Hematopoietic multipotent progenitor cell treated with erythropoietin and hydrocortisone succinate and interleukin-3 and kit ligand, for 4 days (in vitro differentiated cells): ENCODE measurements around the gene ANKRD17.
"Not testable (repeated sequence)": the region's sequence is repeated elsewhere in the genome, so short reads cannot be mapped to it uniquely, and the experiment has no call there.

Experiments
- DNase-seq: peaks from one replicate; pipeline ENCODE4 v3.0.0-alpha.2; 2015

The ANKRD17 gene

GRCh38 chr4:73258686-73259570 lies at the start of gene ANKRD17:
TSS of gene ANKRD17 (minus strand) at chr4:73258798. CDS start at chr4:73258668, 130 bp downstream.
- DNase-seq: peak; percentile 97

GRCh38 chr4:73308286-73308685 lies 49.7 kb upstream of the ANKRD17 start:
- DNase-seq: peak; percentile 76

- no peak for DNase-seq
These were observed 45.1 kb upstream of the ANKRD17 start for GRCh38 chr4:73303711-73304110.

- DNase-seq: no peak
These were observed 41.1 kb upstream of the ANKRD17 start for GRCh38 chr4:73299548-73300280.

GRCh38 chr4:73292661-73293060 lies 34.1 kb upstream of the ANKRD17 start:
- peak; percentile 14 for DNase-seq

GRCh38 chr4:73281982-73282381 lies 23.4 kb upstream of the ANKRD17 start:
- DNase-seq: no peak

- DNase-seq: no peak
These were observed 22.8 kb upstream of the ANKRD17 start for GRCh38 chr4:73281396-73281795.

GRCh38 chr4:73277201-73277600 lies 18.6 kb upstream of the ANKRD17 start:
- no peak for DNase-seq

- DNase-seq: no peak
These were observed 16.7 kb upstream of the ANKRD17 start for GRCh38 chr4:73275318-73275654.

- no peak for DNase-seq
These were observed 14.2 kb upstream of the ANKRD17 start for GRCh38 chr4:73272816-73273215.

GRCh38 chr4:73267050-73267449 lies 8.5 kb upstream of the ANKRD17 start:
- no peak for DNase-seq

- peak; percentile 25 for DNase-seq
These were observed 1.0 kb upstream of the ANKRD17 start for GRCh38 chr4:73259571-73260090.

- DNase-seq: no peak
These were observed 237 bp downstream of the ANKRD17 start for GRCh38 chr4:73258436-73258685.

GRCh38 chr4:73257651-73258435 lies 755 bp downstream of the ANKRD17 start:
- DNase-seq: peak; percentile 69

- peak; percentile 93 for DNase-seq
These were observed 1.4 kb downstream of the ANKRD17 start for GRCh38 chr4:73257234-73257633.

GRCh38 chr4:73255847-73256246 lies 2.8 kb downstream of the ANKRD17 start:
- not testable (repeated sequence) for DNase-seq

- no peak for DNase-seq
These were observed 6.6 kb downstream of the ANKRD17 start for GRCh38 chr4:73252001-73252400.

- peak; percentile 56 for DNase-seq
These were observed 7.2 kb downstream of the ANKRD17 start for GRCh38 chr4:73251384-73251783.

- DNase-seq: no peak
These were observed 8.0 kb downstream of the ANKRD17 start for GRCh38 chr4:73250642-73251041.

- no peak for DNase-seq
These were observed 9.8 kb downstream of the ANKRD17 start for GRCh38 chr4:73248821-73249220.

GRCh38 chr4:73248416-73248815 lies 10.2 kb downstream of the ANKRD17 start:
- DNase-seq: no peak

GRCh38 chr4:73247100-73247499 lies 11.5 kb downstream of the ANKRD17 start:
- no peak for DNase-seq

GRCh38 chr4:73245955-73246354 lies 12.6 kb downstream of the ANKRD17 start:
- DNase-seq: peak; percentile 61
